Fibroblast of lung (primary cell): ENCODE data around the gene SMG6. TPM values are rescaled to one million over a fixed set of nuclear protein-coding genes. Genes with fewer than 3 reads are reported as not detected.
A peak's percentile ranks its signal among the peaks of the same experiment; 100 is the strongest.

ENCODE experiments used
- DNase-seq, 2 donors: peaks; one replicate each; pipeline versions ENCODE4 v3.0.0 to v3.0.0-alpha.2; 2010; ENCODE audit warnings: low read depth in 2 of 2
- H2AFZ ChIP-seq: 2 replicates; pipeline ENCODE4 v1.5.1; 2012; ENCODE audit warnings: low read length, control low read depth, inconsistent platforms
- H3K27ac ChIP-seq: 2 replicates; pipeline ENCODE4 v1.5.1; 2011; ENCODE audit warnings: low read length, control low read depth; ENCODE audit not compliant: insufficient read depth
- H3K27me3 ChIP-seq: 2 replicates; pipeline ENCODE4 v1.5.1; 2011; ENCODE audit warnings: mild to moderate bottlenecking, low read length; ENCODE audit not compliant: control insufficient read depth, insufficient read depth
- H3K36me3 ChIP-seq: 2 replicates; pipeline ENCODE4 v1.5.1; 2011; ENCODE audit warnings: low read length; ENCODE audit not compliant: control insufficient read depth, insufficient read depth
- H3K4me1 ChIP-seq: 2 replicates; pipeline ENCODE4 v1.5.1; 2011; ENCODE audit warnings: low read length; ENCODE audit not compliant: control insufficient read depth, insufficient read depth; ENCODE audit errors: extremely low read depth
- H3K4me2 ChIP-seq: 2 replicates; pipeline ENCODE4 v1.5.1; 2011; ENCODE audit warnings: low read length, control low read depth; ENCODE audit not compliant: insufficient read depth; ENCODE audit errors: extremely low read depth
- H3K4me3 ChIP-seq, 4 experiments: fragments of 200-600 bp in 1 of 4; sonication (generic) in 1 of 4; replicated peaks in 1 of 4; 2 replicates each; pipeline ENCODE4 v1.5.1; 2011 to 2016; ENCODE audit warnings: low read length in 4 of 4, low read depth in 3 of 4, mild to moderate bottlenecking in 3 of 4, control low read depth in 2 of 4, inconsistent platforms in 1 of 4, mixed read lengths in 1 of 4; ENCODE audit not compliant: insufficient read depth in 1 of 4; ENCODE audit errors: control extremely low read depth in 1 of 4
- H3K79me2 ChIP-seq: 2 replicates; pipeline ENCODE4 v1.5.1; 2012; ENCODE audit warnings: mild to moderate bottlenecking, low read length, inconsistent platforms; ENCODE audit not compliant: control insufficient read depth, insufficient read depth
- H3K9ac ChIP-seq: 2 replicates; pipeline ENCODE4 v1.5.1; 2011; ENCODE audit warnings: mild to moderate bottlenecking, low read length, control low read depth; ENCODE audit not compliant: insufficient read depth
- H3K9me3 ChIP-seq: 2 replicates; pipeline ENCODE4 v1.5.1; 2012; ENCODE audit warnings: low read depth, low read length; ENCODE audit not compliant: control insufficient read depth, insufficient read depth
- H4K20me1 ChIP-seq: 2 replicates; pipeline ENCODE4 v1.5.1; 2011; ENCODE audit warnings: low read length; ENCODE audit not compliant: control insufficient read depth, insufficient read depth; ENCODE audit errors: extremely low read depth
- EZH2 ChIP-seq: IDR thresholded peaks from 2 replicates; pipeline ENCODE4 v1.5.1; 2012; ENCODE audit warnings: low read length, control low read depth, mild to moderate bottlenecking; ENCODE audit errors: missing control alignments
- polyA plus RNA-seq, 2 donors: library from polyadenylated mRNA; depleted of rRNA in 1 of 2; stranded (reverse) in 1 of 2; unstranded in 1 of 2; fragments of >200 nt; gene quantifications; 2 replicates each; pipeline ENCODE4 v1.2.1, GENCODE V29; 2011 to 2012; ENCODE audit warnings: missing spikeins in 1 of 2
- total RNA-seq: library from RNA; depleted of rRNA; stranded (reverse); fragments of >200 nt; gene quantifications from 2 replicates; pipeline ENCODE4 v1.2.1, GENCODE V29; 2014
- TF ChIP-seq, protein P1 (sequence below), 2 donors: IDR thresholded peaks in 1 of 2; conservative IDR thresholded peaks in 1 of 2; 1 replicate in 1 of 2; 2 replicates in 1 of 2; pipeline ENCODE4 v1.5.1; 2011 to 2012; ENCODE audit warnings: low read length in 2 of 2, control low read depth in 1 of 2, inconsistent platforms in 1 of 2, low read depth in 1 of 2, mild to moderate bottlenecking in 1 of 2

The SMG6 gene
- total and polyA plus RNA-seq, 2 donors (not counting 1 experiment from before 2014, with no cell fraction given) = 14.7 to 29.9 TPM

DNA sequence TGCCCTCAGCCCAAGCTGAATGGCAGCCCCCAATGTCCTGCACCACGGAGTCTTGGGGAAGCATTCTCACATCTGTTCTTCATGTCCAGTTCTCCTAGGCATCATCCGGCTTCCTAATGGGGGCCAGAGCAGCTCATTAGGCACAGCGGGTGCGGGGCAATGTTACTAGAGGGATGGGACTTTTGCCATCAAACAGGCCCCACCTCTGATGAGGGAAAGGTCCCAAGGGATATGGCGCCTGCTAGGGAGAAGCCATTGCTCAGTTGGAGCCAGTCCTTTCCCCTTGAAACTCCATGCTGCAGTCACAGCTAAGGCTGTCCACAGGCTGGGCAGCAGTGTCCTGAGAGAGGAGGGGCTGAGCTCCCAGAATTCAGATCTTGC, 275.4 kb downstream of the SMG6 start:
- no peak for TF ChIP-seq EZH2
- TF ChIP-seq, protein P1, sequence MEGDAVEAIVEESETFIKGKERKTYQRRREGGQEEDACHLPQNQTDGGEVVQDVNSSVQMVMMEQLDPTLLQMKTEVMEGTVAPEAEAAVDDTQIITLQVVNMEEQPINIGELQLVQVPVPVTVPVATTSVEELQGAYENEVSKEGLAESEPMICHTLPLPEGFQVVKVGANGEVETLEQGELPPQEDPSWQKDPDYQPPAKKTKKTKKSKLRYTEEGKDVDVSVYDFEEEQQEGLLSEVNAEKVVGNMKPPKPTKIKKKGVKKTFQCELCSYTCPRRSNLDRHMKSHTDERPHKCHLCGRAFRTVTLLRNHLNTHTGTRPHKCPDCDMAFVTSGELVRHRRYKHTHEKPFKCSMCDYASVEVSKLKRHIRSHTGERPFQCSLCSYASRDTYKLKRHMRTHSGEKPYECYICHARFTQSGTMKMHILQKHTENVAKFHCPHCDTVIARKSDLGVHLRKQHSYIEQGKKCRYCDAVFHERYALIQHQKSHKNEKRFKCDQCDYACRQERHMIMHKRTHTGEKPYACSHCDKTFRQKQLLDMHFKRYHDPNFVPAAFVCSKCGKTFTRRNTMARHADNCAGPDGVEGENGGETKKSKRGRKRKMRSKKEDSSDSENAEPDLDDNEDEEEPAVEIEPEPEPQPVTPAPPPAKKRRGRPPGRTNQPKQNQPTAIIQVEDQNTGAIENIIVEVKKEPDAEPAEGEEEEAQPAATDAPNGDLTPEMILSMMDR (conservative IDR thresholded peaks at IDR 0.05 in 1 of 2, IDR thresholded peaks at IDR 0.05 in 1 of 2; ENCODE audit: low read depth in 1 of 2, low read length in 2 of 2) = no peak
- Histone ChIP-seq H3K79me2 (peaks cover 6% of the 10 kb centered on the region), H3K4me2 (no peak overlapping the region), H3K27me3 (peaks cover 7% of the 10 kb centered on the region), H3K9ac (no peak overlapping the region), H3K9me3 (no peaks in the 10 kb centered on the region), H3K4me3 (no peak overlapping the region), H2AFZ (no peak overlapping the region), H4K20me1 (no peaks in the 10 kb centered on the region), H3K36me3 (no peaks in the 10 kb centered on the region), H3K27ac (no peak overlapping the region), H3K4me1 (peaks cover 18% of the 10 kb centered on the region)
- DNase-seq = no peak

DNA sequence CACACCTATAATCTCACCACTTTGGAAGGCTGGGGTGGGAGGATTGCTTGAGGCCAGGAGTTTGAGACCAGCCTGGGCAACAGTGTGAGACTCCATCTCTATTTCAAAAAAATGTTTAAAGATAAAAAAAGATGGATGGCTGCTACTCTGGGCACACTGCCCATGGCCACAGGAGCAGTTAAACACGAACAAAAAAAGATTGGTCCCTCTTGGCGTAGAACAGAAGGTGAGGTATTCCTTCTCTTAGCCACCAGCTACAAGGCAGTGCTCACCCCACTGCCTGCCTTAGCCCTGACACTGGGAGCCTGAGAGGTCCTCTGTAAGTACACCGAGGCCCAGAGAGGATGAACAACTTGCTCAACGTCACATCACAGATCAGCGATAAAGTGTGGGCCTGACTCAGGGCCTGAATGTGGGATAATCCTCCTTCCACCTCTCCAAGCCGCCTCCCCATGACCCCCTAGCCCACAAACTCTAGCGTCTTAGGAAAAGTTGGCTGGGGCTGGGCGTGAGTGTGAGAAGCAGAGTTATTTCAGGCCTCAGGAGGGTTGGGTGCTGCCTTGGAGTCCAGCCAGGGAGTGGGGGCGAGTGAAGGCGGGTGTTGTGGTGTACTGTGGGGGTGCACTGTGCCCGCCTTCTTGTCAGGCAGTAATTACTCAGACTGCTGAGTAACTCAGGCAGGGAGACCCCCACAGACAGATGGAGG, 275.9 kb downstream of the SMG6 start:
- Histone ChIP-seq H3K9ac (no peak overlapping the region), H4K20me1 (no peaks in the 10 kb centered on the region), H3K4me3 (no peak overlapping the region), H3K9me3 (no peaks in the 10 kb centered on the region), H2AFZ (no peak overlapping the region), H3K4me2 (no peak overlapping the region), H3K79me2 (peaks cover 6% of the 10 kb centered on the region), H3K27ac (no peak overlapping the region), H3K4me1 (peaks cover 18% of the 10 kb centered on the region), H3K36me3 (no peaks in the 10 kb centered on the region), H3K27me3 (peaks cover 12% of the 10 kb centered on the region)
- DNase-seq = peak in 1 of 2 donors; percentile 60
- TF ChIP-seq, protein P1 (conservative IDR thresholded peaks at IDR 0.05 in 1 of 2, IDR thresholded peaks at IDR 0.05 in 1 of 2; ENCODE audit: low read depth in 1 of 2, low read length in 2 of 2) = no peak
- no peak for TF ChIP-seq EZH2

DNA sequence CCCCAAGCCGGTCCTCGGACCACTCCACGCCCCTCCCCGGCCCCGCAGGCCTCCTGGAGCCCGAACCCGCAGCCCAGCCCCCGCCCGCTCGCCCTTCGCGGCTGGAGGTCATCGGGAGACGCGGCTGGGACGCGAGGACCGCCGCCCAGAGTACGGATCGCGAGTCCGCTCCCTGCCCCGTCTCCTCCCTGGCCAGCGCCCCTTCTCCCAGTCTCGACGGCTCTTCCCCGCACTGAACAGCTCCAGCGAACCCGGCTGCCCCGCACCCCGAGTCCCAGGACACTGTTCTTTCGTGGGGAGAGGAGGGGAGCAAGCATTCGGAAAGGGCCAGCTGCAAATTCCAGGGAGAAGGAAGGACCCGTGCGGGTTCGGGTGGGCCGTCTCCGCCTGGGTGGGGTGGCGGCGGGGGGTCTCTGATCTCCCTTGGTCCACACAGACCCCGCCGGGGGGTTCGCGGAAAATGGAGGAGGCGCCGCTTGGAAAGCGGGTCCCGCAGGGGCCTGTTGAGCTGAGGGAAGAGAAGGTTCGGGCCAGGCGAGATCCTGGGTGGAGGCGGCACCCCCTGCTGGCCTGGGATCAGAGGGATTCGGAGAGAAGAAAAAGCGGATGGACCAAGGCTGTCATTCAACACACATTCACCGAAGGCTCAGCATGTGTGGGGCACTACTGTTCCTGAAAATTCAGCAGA, 277.8 kb downstream of the SMG6 start:
- peak overlapping the region in 3 of 4 experiments; percentile 37 to 51 (median 48) for H3K4me3 ChIP-seq
- H3K27me3 ChIP-seq = peaks cover 20% of the 10 kb centered on the region
- DNase-seq = peak; percentile 54 to 72
- H3K36me3 ChIP-seq = no peaks in the 10 kb centered on the region
- H3K4me2 ChIP-seq = peak overlapping the region; percentile 92
- H3K9me3 ChIP-seq = no peaks in the 10 kb centered on the region
- TF ChIP-seq, protein P1 (conservative IDR thresholded peaks at IDR 0.05 in 1 of 2, IDR thresholded peaks at IDR 0.05 in 1 of 2; ENCODE audit: low read depth in 1 of 2, low read length in 2 of 2) = peak; percentile 72 to 80
- TF ChIP-seq EZH2 = no peak
- H3K79me2 ChIP-seq = peaks cover under 1% of the 10 kb centered on the region
- H2AFZ ChIP-seq = peak overlapping the region; percentile 41
- no peaks in the 10 kb centered on the region for H4K20me1 ChIP-seq
- H3K27ac ChIP-seq = no peak overlapping the region
- peaks cover 14% of the 10 kb centered on the region for H3K4me1 ChIP-seq
- H3K9ac ChIP-seq = peak overlapping the region; percentile 16
